K562 (cell line): ENCODE results near the gene HECA. TPM values are rescaled to one million over a fixed set of nuclear protein-coding genes. Genes with fewer than 3 reads are reported as not detected.

Source experiments
- ATAC-seq: fragments of 200-7000 bp; cut with Tn5 transposase; 3 replicates; pipeline ENCODE4 v1.9.1; 2020; ENCODE audit warnings: moderate library complexity
- BruUV-seq: library from RNA; stranded (reverse); fragments of 400-500 nt; replicated peaks from 2 replicates; lab custom pipeline; 2021; lab: Mats Ljungman, UMichigan
- CTCF ChIA-PET: fragments of 300-600 bp; formaldehyde crosslinking; extraction: SDS; loops from one replicate; lab custom pipeline; 2021; ENCODE audit warnings: low intra/inter-chr PET ratio; lab: Yijun Ruan, JAX
- POLR2A ChIA-PET: fragments of 300-600, 350-650 bp; sonication (Branson Sonifier 250); formaldehyde crosslinking; extraction: SDS; loops from one replicate; lab custom pipeline; 2021; ENCODE audit warnings: antibody characterized with exemption, inconsistent platforms; lab: Yijun Ruan, JAX
- DNase-seq, 4 experiments: peaks; one replicate each; pipeline versions ENCODE4 v3.0.0 to v3.0.0-alpha.2; 2011 to 2018; ENCODE audit warnings: low spot score in 3 of 4, mixed read lengths in 3 of 4; ENCODE audit errors: extremely low read depth in 1 of 4
- FAIRE-seq: peaks from 2 replicates; lab custom pipeline; 2011; peaks lifted over from hg19 to GRCh38; lab: Jason Lieb, UNC
- H2AFZ ChIP-seq: 2 replicates; pipeline ENCODE4 v1.6.0; 2011; ENCODE audit warnings: low read depth, low read length, control low read depth, inconsistent platforms
- H3K27ac ChIP-seq: fragments of 200-600 bp; 3 replicates; pipeline ENCODE4 v1.8.0; 2011; ENCODE audit warnings: low read depth, mild to moderate bottlenecking, control low read depth, inconsistent platforms, low read length, moderate library complexity, mixed read lengths; ENCODE audit errors: extremely low read depth
- H3K27me3 ChIP-seq, 2 experiments: fragments of 300-600 bp in 1 of 2; 2 replicates in 1 of 2; 3 replicates in 1 of 2; pipeline versions ENCODE4 v1.6.0 to v1.8.0; 2011; ENCODE audit warnings: inconsistent platforms in 2 of 2, low read length in 2 of 2, mild to moderate bottlenecking in 1 of 2, mixed read lengths in 1 of 2, moderate library complexity in 1 of 2; ENCODE audit not compliant: control insufficient read depth in 2 of 2, insufficient read depth in 2 of 2
- H3K36me3 ChIP-seq: fragments of 300-600 bp; 3 replicates; pipeline ENCODE4 v1.8.0; 2011; ENCODE audit warnings: mild to moderate bottlenecking, low read length, inconsistent platforms; ENCODE audit not compliant: control insufficient read depth, insufficient read depth
- H3K4me1 ChIP-seq, 2 experiments: fragments of 200-600 bp in 1 of 2; replicated peaks in 1 of 2; 2 replicates in 1 of 2; 3 replicates in 1 of 2; pipeline versions ENCODE4 v1.5.1 to v1.8.0; 2011; ENCODE audit warnings: inconsistent platforms in 2 of 2, low read length in 2 of 2, mild to moderate bottlenecking in 1 of 2, mixed read lengths in 1 of 2, moderate library complexity in 1 of 2; ENCODE audit not compliant: control insufficient read depth in 2 of 2, insufficient read depth in 2 of 2
- H3K4me2 ChIP-seq: 2 replicates; pipeline ENCODE4 v1.6.1; 2011; ENCODE audit warnings: low read length, control low read depth, inconsistent platforms, mixed read lengths; ENCODE audit not compliant: insufficient read depth
- H3K4me3 ChIP-seq: fragments of 200-600 bp; sonication (generic), shearing (Covaris generic); 2 replicates; pipeline ENCODE4 v1.5.1; 2016; ENCODE audit warnings: control low read depth, inconsistent platforms
- H3K79me2 ChIP-seq: fragments of 200-600 bp; 3 replicates; pipeline ENCODE4 v1.8.0; 2011; ENCODE audit warnings: low read length, inconsistent platforms; ENCODE audit not compliant: control insufficient read depth, insufficient read depth
- H3K9ac ChIP-seq, 2 experiments: 2 replicates each; pipeline versions ENCODE4 v1.6.0 to v1.6.1; 2011; ENCODE audit warnings: low read depth in 2 of 2, low read length in 2 of 2, control low read depth in 1 of 2, inconsistent platforms in 1 of 2, mild to moderate bottlenecking in 1 of 2, mixed read lengths in 1 of 2; ENCODE audit not compliant: insufficient read depth in 1 of 2
- H3K9me1 ChIP-seq: one replicate; pipeline ENCODE4 v1.6.0; 2011; ENCODE audit warnings: inconsistent platforms, mild to moderate bottlenecking, low read length, moderate library complexity; ENCODE audit not compliant: control insufficient read depth, insufficient read depth
- H3K9me3 ChIP-seq: replicated peaks from 2 replicates; pipeline ENCODE4 v1.5.1; 2011; ENCODE audit warnings: low read depth, low read length, inconsistent platforms; ENCODE audit not compliant: control insufficient read depth, insufficient read depth
- H4K20me1 ChIP-seq: replicated peaks from 2 replicates; pipeline ENCODE4 v1.6.1; 2011; ENCODE audit warnings: low read length, inconsistent platforms, mixed read lengths; ENCODE audit not compliant: control insufficient read depth, insufficient read depth
- ATF1 ChIP-seq, 2 experiments: fragments of 450-650 bp in 1 of 2; IDR thresholded peaks; 2 replicates each; pipeline ENCODE4 v1.6.1; 2016; ENCODE audit warnings: missing compliant biosample characterization in 1 of 2, missing genetic modification characterization in 1 of 2
- CREM ChIP-seq: IDR thresholded peaks from 2 replicates; pipeline ENCODE4 v1.6.1; 2014; ENCODE audit warnings: antibody characterized with exemption, low read depth
- JUN ChIP-seq, 2 experiments: sonication (generic) in 1 of 2; formaldehyde crosslinking in 1 of 2; IDR thresholded peaks; 2 replicates each; pipeline versions ENCODE4 v1.6.1 to v1.8.0; 2012 to 2022; ENCODE audit warnings: borderline replicate concordance in 2 of 2, mild to moderate bottlenecking in 2 of 2, improper control_type of control experiment in 1 of 2, low read depth in 1 of 2, low read length in 1 of 2, missing genetic modification reagents in 1 of 2
- WGBS: fragments of 100-300 bp; shearing (Covaris generic); methylation state at CpG from one replicate; pipeline ENCODE4 v1.1.6; 2016; ENCODE audit warnings: low coverage, mixed read lengths; ENCODE audit not compliant: insufficient coverage; ENCODE audit errors: missing lambda C conversion rate; 5-methylcytosine and 5-hydroxymethylcytosine counted together
- in situ Hi-C: fragments of 300-500 bp; cut with MboI; formaldehyde crosslinking; loops from 4 replicates; pipeline ENCODE4 v1.15.0; 2018; ENCODE audit warnings: inconsistent platforms, mixed read lengths
- intact Hi-C: fragments of 100-400 bp; cut with micrococcal nuclease; formaldehyde crosslinking; loops from 2 replicates; pipeline ENCODE4 v1.14.2; 2022
- polyA plus RNA-seq, 8 experiments: library from polyadenylated mRNA; depleted of rRNA in 4 of 8; stranded (reverse) in 5 of 8; unstranded in 3 of 8; fragments of >200 nt; fragmentation: Nextera tagmentation in 2 of 8; fragmentation: Illumina TruSeq in 1 of 8; extraction: Ambion mirVana in 2 of 8; extraction: Trizol in 1 of 8; gene quantifications; 2 replicates each; pipeline versions ENCODE4 v1.2.1 to v1.2.3, GENCODE V29; 2011 to 2014; ENCODE audit warnings: inconsistent platforms in 1 of 8, missing spikeins in 1 of 8
- total RNA-seq, 7 experiments: library from RNA; depleted of rRNA in 6 of 7; stranded (reverse); fragments of >200 nt in 6 of 7; fragmentation: Illumina TruSeq in 2 of 7; extraction: Trizol in 2 of 7; gene quantifications; 2 replicates each; pipeline versions ENCODE4 v1.2.1 to v1.2.3, GENCODE V29; 2011 to 2021; ENCODE audit warnings: low replicate concordance in 1 of 7
- TF ChIP-seq, protein P1 (sequence below): fragments of 250-450 bp; sonication (Bioruptor Pico); IDR thresholded peaks from 2 replicates; pipeline ENCODE4 v1.8.0; 2022; ENCODE audit warnings: moderate library complexity, mild to moderate bottlenecking, inconsistent platforms

The HECA gene
- total and polyA plus RNA-seq, 9 of the 15 experiments (the other 6 are each of a cell fraction or from before 2014, with no cell fraction given) = 0.31 to 2.3 (median 1.1) TPM

DNA sequence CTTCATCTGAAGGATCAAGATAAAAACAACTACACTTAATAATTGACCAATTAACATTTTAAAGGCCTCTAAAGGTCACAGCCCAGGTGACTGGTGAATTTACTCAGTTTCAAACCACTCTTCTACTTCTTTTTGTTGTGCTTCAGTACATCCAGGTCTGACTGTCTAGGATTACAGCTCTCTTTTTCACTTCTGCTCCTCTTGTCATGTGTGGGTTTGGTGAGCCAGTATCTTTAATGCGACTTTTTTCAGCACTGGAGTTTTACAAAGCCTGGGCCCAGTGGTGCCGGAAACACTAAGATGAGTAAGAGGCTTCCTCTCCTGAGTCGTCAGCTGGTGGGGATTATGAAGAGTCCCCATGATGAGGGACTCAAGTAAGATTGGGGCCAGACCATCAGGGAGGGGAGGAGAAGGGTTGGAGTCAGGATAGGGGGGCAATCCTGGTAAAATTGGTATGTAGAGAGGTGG, 27.0 kb downstream of the HECA start:
- no peak for ATAC-seq
- no peak for TF ChIP-seq JUN (IDR thresholded peaks at IDR 0.05; ENCODE audit: borderline replicate concordance, low read depth, low read length)
- no peak for TF ChIP-seq JUN (CRISPR knock-in tag; IDR thresholded peaks at IDR 0.05; ENCODE audit: borderline replicate concordance)
- TF ChIP-seq ATF1 (CRISPR knock-in tag; IDR thresholded peaks at IDR 0.05) = no peak
- TF ChIP-seq ATF1 (tag; IDR thresholded peaks at IDR 0.05) = no peak
- TF ChIP-seq, protein P1, sequence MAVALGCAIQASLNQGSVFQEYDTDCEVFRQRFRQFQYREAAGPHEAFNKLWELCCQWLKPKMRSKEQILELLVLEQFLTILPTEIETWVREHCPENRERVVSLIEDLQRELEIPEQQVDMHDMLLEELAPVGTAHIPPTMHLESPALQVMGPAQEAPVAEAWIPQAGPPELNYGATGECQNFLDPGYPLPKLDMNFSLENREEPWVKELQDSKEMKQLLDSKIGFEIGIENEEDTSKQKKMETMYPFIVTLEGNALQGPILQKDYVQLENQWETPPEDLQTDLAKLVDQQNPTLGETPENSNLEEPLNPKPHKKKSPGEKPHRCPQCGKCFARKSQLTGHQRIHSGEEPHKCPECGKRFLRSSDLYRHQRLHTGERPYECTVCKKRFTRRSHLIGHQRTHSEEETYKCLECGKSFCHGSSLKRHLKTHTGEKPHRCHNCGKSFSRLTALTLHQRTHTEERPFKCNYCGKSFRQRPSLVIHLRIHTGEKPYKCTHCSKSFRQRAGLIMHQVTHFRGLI = no peak
- no peak for TF ChIP-seq CREM
- TF ChIP-seq, all 486 proteins: peak for 0
- no peaks in the 10 kb centered on the region for H3K9me3 ChIP-seq
- ChIA-PET POLR2A (no interaction called here), CTCF (no interaction called here)
- H3K79me2 ChIP-seq = no peaks in the 10 kb centered on the region
- H3K9ac ChIP-seq = no peak overlapping the region
- no peak overlapping the region for H3K4me3 ChIP-seq
- H3K36me3 ChIP-seq = no peaks in the 10 kb centered on the region
- BruUV-seq = no TSS peak
- H3K4me2 ChIP-seq = no peak overlapping the region
- no peaks in the 10 kb centered on the region for H3K9me1 ChIP-seq
- no peaks in the 10 kb centered on the region for H3K4me1 ChIP-seq
- FAIRE-seq (no peak), DNase-seq (no peak)
- intact Hi-C loops (no loop called here), in situ Hi-C loops (no loop called here)
- H4K20me1 ChIP-seq = peaks cover 11% of the 10 kb centered on the region; the same call in 1 of the 2 replicates
- no peak overlapping the region for H3K27ac ChIP-seq
- WGBS = 3% methylated on average over 3 of the region's 3 CpGs
- H2AFZ ChIP-seq = no peak overlapping the region
- peaks cover 17 to 41% of the 10 kb centered on the region in 2 experiments; a peak in 4 of 5 replicates for H3K27me3 ChIP-seq
